DND-41 (cell line): ENCODE data around the gene RALGPS1.

Experiments
- EZH2 ChIP-seq: IDR thresholded peaks from 3 replicates; pipeline ENCODE4 v1.6.1; 2012; ENCODE audit warnings: borderline replicate concordance, low read depth, mild to moderate bottlenecking, moderate library complexity, low read length, inconsistent platforms; ENCODE audit not compliant: severe bottlenecking
- TF ChIP-seq, protein P1 (sequence below): IDR thresholded peaks from 2 replicates; pipeline ENCODE4 v1.5.1; 2012; ENCODE audit warnings: borderline replicate concordance, low read length, moderate library complexity, mild to moderate bottlenecking; ENCODE audit not compliant: poor library complexity, severe bottlenecking; ENCODE audit errors: extremely low read depth

DNA sequence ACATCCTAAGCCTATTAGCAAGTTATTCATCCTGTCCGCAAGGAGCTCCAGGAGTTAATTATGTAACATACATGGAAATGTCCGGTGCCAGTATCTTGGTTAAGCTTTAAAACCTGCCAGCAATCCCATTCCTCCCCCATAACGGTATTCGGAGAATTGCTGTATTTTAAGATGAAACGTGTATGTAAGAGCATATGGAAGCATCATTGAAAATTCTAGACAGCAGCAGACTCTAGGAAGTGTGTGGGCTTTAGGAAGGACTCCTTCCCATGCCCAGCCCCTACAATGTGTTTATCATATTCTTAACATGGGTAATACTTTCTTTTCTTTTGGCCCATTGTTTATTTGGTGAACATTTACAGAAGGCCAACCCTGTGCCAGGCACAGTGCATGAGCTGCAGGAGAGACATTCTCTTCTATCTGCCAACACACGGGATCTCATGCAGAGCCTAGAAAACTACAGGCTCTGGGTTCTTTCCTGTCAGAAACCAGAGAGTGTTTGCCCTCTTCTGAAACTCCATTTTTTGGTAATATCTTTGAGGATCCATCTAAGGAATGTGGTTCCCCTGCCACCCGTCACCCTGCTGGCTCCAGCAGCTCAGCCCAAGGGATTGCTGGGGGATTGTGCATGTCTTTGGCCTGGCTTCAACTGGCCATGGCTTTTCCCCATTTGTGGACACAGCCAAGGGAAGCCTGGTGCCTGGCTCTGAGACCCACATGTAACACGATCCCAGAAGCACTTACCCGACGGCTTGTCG lies 192.8 kb downstream of the RALGPS1 start:
- TF ChIP-seq, protein P1, sequence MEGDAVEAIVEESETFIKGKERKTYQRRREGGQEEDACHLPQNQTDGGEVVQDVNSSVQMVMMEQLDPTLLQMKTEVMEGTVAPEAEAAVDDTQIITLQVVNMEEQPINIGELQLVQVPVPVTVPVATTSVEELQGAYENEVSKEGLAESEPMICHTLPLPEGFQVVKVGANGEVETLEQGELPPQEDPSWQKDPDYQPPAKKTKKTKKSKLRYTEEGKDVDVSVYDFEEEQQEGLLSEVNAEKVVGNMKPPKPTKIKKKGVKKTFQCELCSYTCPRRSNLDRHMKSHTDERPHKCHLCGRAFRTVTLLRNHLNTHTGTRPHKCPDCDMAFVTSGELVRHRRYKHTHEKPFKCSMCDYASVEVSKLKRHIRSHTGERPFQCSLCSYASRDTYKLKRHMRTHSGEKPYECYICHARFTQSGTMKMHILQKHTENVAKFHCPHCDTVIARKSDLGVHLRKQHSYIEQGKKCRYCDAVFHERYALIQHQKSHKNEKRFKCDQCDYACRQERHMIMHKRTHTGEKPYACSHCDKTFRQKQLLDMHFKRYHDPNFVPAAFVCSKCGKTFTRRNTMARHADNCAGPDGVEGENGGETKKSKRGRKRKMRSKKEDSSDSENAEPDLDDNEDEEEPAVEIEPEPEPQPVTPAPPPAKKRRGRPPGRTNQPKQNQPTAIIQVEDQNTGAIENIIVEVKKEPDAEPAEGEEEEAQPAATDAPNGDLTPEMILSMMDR = no peak
- TF ChIP-seq EZH2 = no peak
